ENCODE data around the gene ZMAT5.

ZMAT5 gene

GRCh38 chr22:29710193-29710592 is 56.6 kb downstream of the ZMAT5 start:
- ChIA-PET POLR2A (ENCODE audit: low non-redundant PET) (no interaction called here), CTCF (no interaction called here)
- H3K27ac ChIP-seq, result no peak overlapping the region
- no peak for DNase-seq (ENCODE audit: low spot score)
- TF ChIP-seq CTCF (conservative IDR thresholded peaks at IDR 0.05; ENCODE audit: low read depth), result no peak

- no peak for TF ChIP-seq CTCF (conservative IDR thresholded peaks at IDR 0.05; ENCODE audit: low read depth)
- POLR2A ChIA-PET (ENCODE audit: low non-redundant PET), result no interaction called here
- DNase-seq (ENCODE audit: low spot score), result no peak
- H3K27ac ChIP-seq, result no peak overlapping the region
- CTCF ChIA-PET, result no interaction called here
Observed at GRCh38 chr22:29707471-29707870, 59.3 kb downstream of the ZMAT5 start.

- CTCF ChIA-PET, result no interaction called here
- TF ChIP-seq CTCF (conservative IDR thresholded peaks at IDR 0.05; ENCODE audit: low read depth), result no peak
- POLR2A ChIA-PET (ENCODE audit: low non-redundant PET), result no interaction called here
- DNase-seq (ENCODE audit: low spot score), result no peak
- H3K27ac ChIP-seq, result no peak overlapping the region
Observed at GRCh38 chr22:29707010-29707409, 59.8 kb downstream of the ZMAT5 start.

- POLR2A ChIA-PET (ENCODE audit: low non-redundant PET), result no interaction called here
- CTCF ChIA-PET, result no interaction called here
- H3K27ac ChIP-seq, result no peak overlapping the region
- DNase-seq (ENCODE audit: low spot score), result no peak
- no peak for TF ChIP-seq CTCF (conservative IDR thresholded peaks at IDR 0.05; ENCODE audit: low read depth)
Observed at GRCh38 chr22:29706486-29706885, 60.3 kb downstream of the ZMAT5 start.

GRCh38 chr22:29705651-29706050 is 61.2 kb downstream of the ZMAT5 start:
- CTCF ChIA-PET, result no interaction called here
- no peak for TF ChIP-seq CTCF (conservative IDR thresholded peaks at IDR 0.05; ENCODE audit: low read depth)
- H3K27ac ChIP-seq, result no peak overlapping the region
- POLR2A ChIA-PET (ENCODE audit: low non-redundant PET), result no interaction called here
- DNase-seq (ENCODE audit: low spot score), result no peak

GRCh38 chr22:29704528-29705285 is 62.1 kb downstream of the ZMAT5 start:
- no peak for DNase-seq (ENCODE audit: low spot score)
- no peak for TF ChIP-seq CTCF (conservative IDR thresholded peaks at IDR 0.05; ENCODE audit: low read depth)
- ChIA-PET POLR2A (ENCODE audit: low non-redundant PET) (no interaction called here), CTCF (no interaction called here)
- no peak overlapping the region for H3K27ac ChIP-seq
